ENCODE data around the gene SMARCD2. TPM values are rescaled to one million over a fixed set of nuclear protein-coding genes. Genes with fewer than 3 reads are reported as not detected.
"Not testable (repeated sequence)": the region's sequence is repeated elsewhere in the genome, so short reads cannot be mapped to it uniquely, and the experiment has no call there.

SMARCD2 gene
- total RNA-seq, 1 donor from 2014 or later, result 44.4 TPM

- H3K9me3 ChIP-seq (ENCODE audit: control insufficient read depth in 3 of 3, low read length in 3 of 3); H3K27me3 ChIP-seq (ENCODE audit: control insufficient read depth in 3 of 3, insufficient read depth in 3 of 3, low read length in 3 of 3); H3K4me1 ChIP-seq (ENCODE audit: control insufficient read depth in 3 of 3, insufficient read depth in 3 of 3, low read length in 3 of 3); H3K4me3 ChIP-seq (ENCODE audit: low read length in 3 of 3); H3K36me3 ChIP-seq (ENCODE audit: control insufficient read depth in 3 of 3, insufficient read depth in 3 of 3, low read length in 3 of 3); H3K9ac ChIP-seq (ENCODE audit: low read depth in 1 of 3, low read length in 3 of 3); H3K27ac ChIP-seq (ENCODE audit: low read depth, low read length): not testable (repeated sequence)
Observed at GRCh38 chr17:63874061-63874626, 31.7 kb upstream of the SMARCD2 start.

- H3K27me3 ChIP-seq (ENCODE audit: control insufficient read depth in 3 of 3, insufficient read depth in 3 of 3, low read length in 3 of 3); H3K9ac ChIP-seq (ENCODE audit: low read depth in 1 of 3, low read length in 3 of 3); H3K4me3 ChIP-seq (ENCODE audit: low read length in 3 of 3): not testable (repeated sequence)
Observed at GRCh38 chr17:63873577-63873976, 31.1 kb upstream of the SMARCD2 start, which contains the start of gene CSH2. CSH2 (minus strand) TSS chr17:63873677; CDS start chr17:63873614, 63 bp downstream.

GRCh38 chr17:63871646-63872365 lies 29.3 kb upstream of the SMARCD2 start:
- not testable (repeated sequence) for H3K4me3 ChIP-seq (ENCODE audit: low read length in 3 of 3); H3K9me3 ChIP-seq (ENCODE audit: control insufficient read depth in 3 of 3, low read length in 3 of 3); H3K9ac ChIP-seq (ENCODE audit: low read depth in 1 of 3, low read length in 3 of 3); H3K27me3 ChIP-seq (ENCODE audit: control insufficient read depth in 3 of 3, insufficient read depth in 3 of 3, low read length in 3 of 3); H3K27ac ChIP-seq (ENCODE audit: low read depth, low read length); H3K4me1 ChIP-seq (ENCODE audit: control insufficient read depth in 3 of 3, insufficient read depth in 3 of 3, low read length in 3 of 3); H3K36me3 ChIP-seq (ENCODE audit: control insufficient read depth in 3 of 3, insufficient read depth in 3 of 3, low read length in 3 of 3)

More at GRCh38 chr17:63873577-63873976, 31.1 kb upstream of the SMARCD2 start, which contains the start of gene CSH2:
- H3K4me1 ChIP-seq (ENCODE audit: control insufficient read depth in 3 of 3, insufficient read depth in 3 of 3, low read length in 3 of 3); H3K36me3 ChIP-seq (ENCODE audit: control insufficient read depth in 3 of 3, insufficient read depth in 3 of 3, low read length in 3 of 3); H3K9me3 ChIP-seq (ENCODE audit: control insufficient read depth in 3 of 3, low read length in 3 of 3); H3K27ac ChIP-seq (ENCODE audit: low read depth, low read length): not testable (repeated sequence)

DNA sequence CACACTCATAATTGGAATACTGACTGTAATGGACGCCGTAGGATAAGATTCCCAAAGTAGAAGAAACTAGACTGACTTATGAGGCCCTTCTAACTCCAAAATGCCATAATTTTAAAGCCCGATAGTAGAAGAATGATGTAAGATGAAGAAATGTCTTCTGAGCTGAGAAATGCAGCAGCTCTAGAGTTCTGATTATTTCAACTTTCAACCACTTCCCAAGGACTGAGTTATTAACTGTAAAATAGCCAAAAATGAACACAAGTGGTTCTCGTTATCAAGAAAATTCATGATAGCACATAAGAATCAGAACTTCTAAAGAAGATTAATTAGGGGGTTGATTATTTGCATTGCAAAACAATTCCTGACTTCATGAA lies 27.8 kb upstream of the SMARCD2 start:
- H3K36me3 ChIP-seq (ENCODE audit: control insufficient read depth in 3 of 3, insufficient read depth in 3 of 3, low read length in 3 of 3); H3K9me3 ChIP-seq (ENCODE audit: control insufficient read depth in 3 of 3, low read length in 3 of 3); H3K9ac ChIP-seq (ENCODE audit: low read depth in 1 of 3, low read length in 3 of 3); H3K27ac ChIP-seq (ENCODE audit: low read depth, low read length); H3K4me3 ChIP-seq (ENCODE audit: low read length in 3 of 3); H3K4me1 ChIP-seq (ENCODE audit: control insufficient read depth in 3 of 3, insufficient read depth in 3 of 3, low read length in 3 of 3); H3K27me3 ChIP-seq (ENCODE audit: control insufficient read depth in 3 of 3, insufficient read depth in 3 of 3, low read length in 3 of 3): not testable (repeated sequence)

DNA sequence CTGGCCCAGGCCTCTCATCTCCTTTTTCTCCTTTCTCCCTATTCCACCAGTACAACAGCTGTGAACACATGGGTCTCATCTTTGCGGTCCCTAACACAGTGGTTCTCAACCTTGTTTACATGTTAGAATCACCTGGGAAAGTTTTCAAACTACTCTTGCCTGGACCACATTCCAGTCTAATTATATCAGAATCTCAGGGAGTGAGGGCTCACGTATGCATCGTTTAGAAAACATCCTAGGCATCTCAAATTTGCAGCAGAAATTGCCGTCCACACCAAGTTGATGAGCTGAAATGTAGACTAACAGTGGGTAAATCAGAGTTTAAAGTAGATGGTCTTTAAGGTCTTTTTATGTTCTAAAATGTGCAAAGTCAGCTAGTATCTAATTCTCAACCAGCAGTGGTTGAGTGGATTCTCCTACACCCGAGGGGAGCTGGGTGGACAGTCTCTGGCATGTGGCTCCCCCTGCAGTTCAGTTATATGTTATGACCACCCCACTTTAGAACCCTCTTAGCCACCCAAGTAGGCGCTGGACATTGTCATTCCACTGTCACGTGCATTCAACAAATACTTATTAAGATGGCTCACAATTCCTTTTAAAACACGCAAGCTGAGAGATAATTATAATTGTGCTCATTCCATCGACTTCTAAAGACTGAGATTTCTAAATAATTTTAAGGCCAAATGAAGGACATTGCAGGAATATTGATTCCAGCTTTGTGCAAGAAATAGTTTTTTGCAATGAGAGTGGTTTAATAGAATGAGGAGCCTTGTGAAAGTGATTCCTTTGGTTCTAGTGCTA lies 27.2 kb upstream of the SMARCD2 start:
- H3K4me3 ChIP-seq (ENCODE audit: low read length in 3 of 3); H3K27me3 ChIP-seq (ENCODE audit: control insufficient read depth in 3 of 3, insufficient read depth in 3 of 3, low read length in 3 of 3); H3K9ac ChIP-seq (ENCODE audit: low read depth in 1 of 3, low read length in 3 of 3); H3K36me3 ChIP-seq (ENCODE audit: control insufficient read depth in 3 of 3, insufficient read depth in 3 of 3, low read length in 3 of 3); H3K4me1 ChIP-seq (ENCODE audit: control insufficient read depth in 3 of 3, insufficient read depth in 3 of 3, low read length in 3 of 3); H3K27ac ChIP-seq (ENCODE audit: low read depth, low read length); H3K9me3 ChIP-seq (ENCODE audit: control insufficient read depth in 3 of 3, low read length in 3 of 3): not testable (repeated sequence)

DNA sequence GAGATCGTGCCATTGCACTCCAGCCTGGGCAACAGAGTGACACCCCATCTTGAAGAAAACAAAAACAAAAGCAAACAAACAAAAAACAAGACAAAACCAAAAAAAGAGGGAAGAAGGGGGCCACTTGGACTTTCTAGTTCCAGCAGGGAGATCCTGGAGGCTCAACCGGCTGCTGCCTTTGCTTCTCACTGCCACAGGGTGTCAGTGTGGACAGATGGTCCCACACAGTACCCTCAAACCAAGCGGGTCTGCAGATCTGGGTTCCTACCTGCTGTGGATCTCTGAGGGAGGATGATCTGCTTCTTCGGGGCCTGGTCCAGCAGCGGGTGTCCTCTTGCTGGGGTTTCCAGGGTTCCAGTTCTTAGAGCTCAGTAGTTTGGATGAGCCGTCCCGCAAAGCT lies 24.1 kb upstream of the SMARCD2 start:
- H3K9me3 ChIP-seq (ENCODE audit: control insufficient read depth in 3 of 3, low read length in 3 of 3); H3K36me3 ChIP-seq (ENCODE audit: control insufficient read depth in 3 of 3, insufficient read depth in 3 of 3, low read length in 3 of 3); H3K27ac ChIP-seq (ENCODE audit: low read depth, low read length); H3K27me3 ChIP-seq (ENCODE audit: control insufficient read depth in 3 of 3, insufficient read depth in 3 of 3, low read length in 3 of 3); H3K4me1 ChIP-seq (ENCODE audit: control insufficient read depth in 3 of 3, insufficient read depth in 3 of 3, low read length in 3 of 3); H3K4me3 ChIP-seq (ENCODE audit: low read length in 3 of 3); H3K9ac ChIP-seq (ENCODE audit: low read depth in 1 of 3, low read length in 3 of 3): not testable (repeated sequence)

DNA sequence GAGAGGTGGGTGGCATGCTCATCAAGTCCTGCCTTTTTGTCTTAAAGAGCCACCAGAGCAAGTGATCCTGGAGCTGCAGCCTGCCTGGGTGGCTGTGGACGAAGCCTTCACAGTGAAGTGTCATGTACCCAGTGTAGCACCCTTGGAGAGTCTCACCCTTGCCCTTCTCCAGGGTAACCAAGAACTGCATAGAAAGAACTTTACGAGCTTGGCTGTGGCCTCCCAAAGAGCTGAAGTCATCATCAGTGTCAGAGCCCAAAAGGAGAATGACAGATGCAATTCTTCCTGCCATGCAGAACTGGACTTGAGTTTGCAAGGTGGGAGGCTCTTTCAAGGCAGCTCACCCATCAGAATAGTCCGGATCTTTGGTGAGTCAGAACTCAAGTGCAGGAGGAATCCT lies 16.8 kb upstream of the SMARCD2 start:
- Histone ChIP-seq H3K9ac (ENCODE audit: low read depth in 1 of 3, low read length in 3 of 3) (no peak overlapping the region), H3K27ac (ENCODE audit: low read depth, low read length) (no peak overlapping the region), H3K4me3 (ENCODE audit: low read length in 3 of 3) (no peak overlapping the region), H3K27me3 (ENCODE audit: control insufficient read depth in 3 of 3, insufficient read depth in 3 of 3, low read length in 3 of 3) (no peaks in the 10 kb centered on the region), H3K4me1 (ENCODE audit: control insufficient read depth in 3 of 3, insufficient read depth in 3 of 3, low read length in 3 of 3) (no peaks in the 10 kb centered on the region), H3K36me3 (ENCODE audit: control insufficient read depth in 3 of 3, insufficient read depth in 3 of 3, low read length in 3 of 3) (no peaks in the 10 kb centered on the region), H3K9me3 (ENCODE audit: control insufficient read depth in 3 of 3, low read length in 3 of 3) (no peaks in the 10 kb centered on the region)

DNA sequence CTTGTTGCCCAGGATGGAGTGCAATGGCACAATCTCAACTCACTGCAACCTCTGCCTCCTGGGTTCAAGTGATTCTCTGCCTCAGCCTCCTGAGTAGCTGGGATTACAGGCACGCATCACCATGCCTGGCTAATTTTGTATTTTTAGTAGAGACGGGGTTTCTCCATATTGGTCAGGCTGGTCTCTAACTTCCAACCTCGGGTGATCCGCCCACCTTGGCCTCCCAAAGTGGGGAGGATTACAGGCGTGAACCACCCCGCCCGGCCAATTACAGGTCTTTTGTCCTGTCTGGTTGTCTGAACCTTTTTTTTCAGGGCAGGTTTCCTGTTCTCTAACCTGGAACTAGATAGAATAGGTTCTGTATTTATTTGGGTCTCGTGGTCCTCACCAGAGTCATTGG lies 13.9 kb upstream of the SMARCD2 start:
- not testable (repeated sequence) for H3K36me3 ChIP-seq (ENCODE audit: control insufficient read depth in 3 of 3, insufficient read depth in 3 of 3, low read length in 3 of 3); H3K9me3 ChIP-seq (ENCODE audit: control insufficient read depth in 3 of 3, low read length in 3 of 3); H3K27me3 ChIP-seq (ENCODE audit: control insufficient read depth in 3 of 3, insufficient read depth in 3 of 3, low read length in 3 of 3); H3K9ac ChIP-seq (ENCODE audit: low read depth in 1 of 3, low read length in 3 of 3); H3K4me1 ChIP-seq (ENCODE audit: control insufficient read depth in 3 of 3, insufficient read depth in 3 of 3, low read length in 3 of 3); H3K4me3 ChIP-seq (ENCODE audit: low read length in 3 of 3); H3K27ac ChIP-seq (ENCODE audit: low read depth, low read length)

DNA sequence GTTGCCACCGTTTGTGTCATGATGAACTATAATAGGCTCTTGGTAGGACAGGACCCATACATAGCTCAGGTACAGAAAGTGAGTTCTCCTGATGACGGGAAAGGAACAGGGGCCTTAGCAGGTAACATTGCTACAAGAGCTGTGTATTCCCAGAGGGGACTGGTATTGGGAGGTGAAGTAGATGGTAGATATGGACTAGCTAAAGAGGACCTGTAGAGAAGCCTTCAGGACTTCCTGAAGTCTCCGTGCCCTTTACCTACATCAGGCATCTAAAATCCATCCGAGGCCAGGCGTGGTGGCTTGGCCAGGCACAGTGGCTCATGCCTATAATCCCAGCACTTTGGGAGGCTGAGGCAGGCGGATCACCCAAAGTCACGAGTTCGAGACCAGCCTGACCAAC lies 12.7 kb upstream of the SMARCD2 start:
- no peak overlapping the region for H3K4me3 ChIP-seq (ENCODE audit: low read length in 3 of 3)

GRCh38 chr17:63854709-63855108 lies 12.2 kb upstream of the SMARCD2 start:
- no peaks in the 10 kb centered on the region for H3K9me3 ChIP-seq (ENCODE audit: control insufficient read depth in 3 of 3, low read length in 3 of 3)
- no peaks in the 10 kb centered on the region for H3K27me3 ChIP-seq (ENCODE audit: control insufficient read depth in 3 of 3, insufficient read depth in 3 of 3, low read length in 3 of 3)
- no peaks in the 10 kb centered on the region for H3K36me3 ChIP-seq (ENCODE audit: control insufficient read depth in 3 of 3, insufficient read depth in 3 of 3, low read length in 3 of 3)
- peaks cover 0 to under 1% (median 0%) of the 10 kb centered on the region in 3 donors for H3K4me1 ChIP-seq (ENCODE audit: control insufficient read depth in 3 of 3, insufficient read depth in 3 of 3, low read length in 3 of 3)
- no peak overlapping the region for H3K27ac ChIP-seq (ENCODE audit: low read depth, low read length)
- no peak overlapping the region for H3K9ac ChIP-seq (ENCODE audit: low read depth in 1 of 3, low read length in 3 of 3)
- no peak overlapping the region for H3K4me3 ChIP-seq (ENCODE audit: low read length in 3 of 3)

More for the DNA sequence above, 12.7 kb upstream of the SMARCD2 start:
- Histone ChIP-seq H3K27me3 (ENCODE audit: control insufficient read depth in 3 of 3, insufficient read depth in 3 of 3, low read length in 3 of 3) (no peaks in the 10 kb centered on the region), H3K9ac (ENCODE audit: low read depth in 1 of 3, low read length in 3 of 3) (no peak overlapping the region), H3K9me3 (ENCODE audit: control insufficient read depth in 3 of 3, low read length in 3 of 3) (no peaks in the 10 kb centered on the region), H3K27ac (ENCODE audit: low read depth, low read length) (no peak overlapping the region), H3K36me3 (ENCODE audit: control insufficient read depth in 3 of 3, insufficient read depth in 3 of 3, low read length in 3 of 3) (no peaks in the 10 kb centered on the region), H3K4me1 (ENCODE audit: control insufficient read depth in 3 of 3, insufficient read depth in 3 of 3, low read length in 3 of 3) (no peaks in the 10 kb centered on the region)

Data from skeletal muscle tissue (tissue), 4 donors.